ENCODE results near the gene ARHGEF4. TPM values are rescaled to one million over a fixed set of nuclear protein-coding genes. Genes with fewer than 3 reads are reported as not detected.

The ARHGEF4 gene
- polyA plus RNA-seq, 4 donors = 6.1 to 8.0 (median 7.2) TPM

DNA sequence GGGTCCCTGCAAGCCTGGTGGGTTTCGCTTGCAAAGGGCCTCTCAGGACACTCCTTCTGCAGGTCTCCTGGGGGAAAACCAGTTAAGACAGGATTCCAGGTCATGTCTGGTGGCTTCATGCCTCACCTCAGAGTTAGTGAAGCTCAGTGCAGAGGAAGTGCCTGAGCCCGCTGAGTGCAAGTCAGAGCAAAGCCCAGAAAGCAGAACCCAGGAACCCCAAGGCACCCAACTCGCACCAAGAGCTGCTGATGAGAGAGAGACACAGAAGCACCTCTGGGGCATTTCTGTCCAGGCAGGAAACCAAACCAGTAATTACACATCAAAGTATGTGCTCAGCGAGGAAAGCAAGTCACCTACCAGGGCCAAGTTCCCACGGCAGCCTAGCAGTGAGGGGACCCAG, 78.4 kb downstream of the ARHGEF4 start:
- no peak for DNase-seq (ENCODE audit: low read depth in 4 of 4, low spot score in 3 of 4)

DNA sequence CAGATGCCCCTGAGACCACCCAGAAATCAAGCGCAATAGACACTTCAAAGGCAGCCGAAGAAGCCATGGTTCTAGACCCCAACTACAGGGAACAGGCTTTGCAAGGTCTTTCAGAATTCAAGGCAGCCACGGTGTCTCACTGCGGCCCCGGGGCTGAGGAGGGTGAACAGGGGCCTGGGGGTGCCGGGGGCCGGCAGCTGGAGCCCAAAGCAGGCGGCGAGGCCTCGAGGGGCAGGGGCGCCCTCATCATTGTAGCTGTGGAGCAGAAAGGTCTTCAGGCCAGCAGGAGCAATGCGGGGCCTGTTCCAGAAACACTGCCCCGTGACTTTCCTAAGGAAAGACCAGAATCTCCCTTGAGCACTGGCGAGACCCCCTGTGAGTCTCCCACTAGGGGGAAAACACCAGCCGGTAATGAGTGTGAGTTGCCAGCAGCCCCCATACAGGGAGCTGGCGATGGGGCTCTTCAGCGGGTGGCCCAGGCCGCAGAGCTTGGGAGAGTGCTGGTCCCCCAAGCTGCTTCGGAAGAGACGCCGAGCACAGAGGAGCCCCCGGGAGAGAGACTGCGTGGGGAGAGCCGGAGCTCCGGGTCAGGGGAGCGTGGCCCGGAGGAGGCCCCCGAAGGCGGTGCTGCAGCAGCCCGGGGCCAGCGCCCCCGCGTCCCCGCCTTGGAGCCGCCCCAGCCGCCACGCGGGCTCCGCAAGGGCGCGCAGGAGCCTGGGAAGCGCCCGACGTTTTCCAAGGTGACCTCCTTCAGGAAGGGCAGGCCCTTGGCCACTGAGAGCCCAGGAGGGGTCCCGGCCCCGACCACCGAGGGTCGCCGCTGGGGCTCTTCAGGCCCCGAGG, 79.1 kb downstream of the ARHGEF4 start:
- DNase-seq (ENCODE audit: low read depth in 4 of 4, low spot score in 3 of 4) = no peak

DNA sequence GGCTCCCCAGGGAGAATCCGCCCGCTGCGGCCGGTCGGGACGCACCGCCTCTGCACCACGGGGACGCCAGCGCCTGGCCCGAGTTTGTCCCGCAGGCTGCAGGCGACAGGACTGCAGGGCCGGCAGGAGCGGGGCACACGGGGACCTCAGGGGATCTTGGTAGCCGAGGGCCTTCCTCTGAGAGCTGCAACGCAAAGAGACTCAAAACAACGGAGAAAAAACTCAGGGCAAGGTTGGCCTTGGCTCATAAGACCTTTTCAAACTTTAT, 79.7 kb downstream of the ARHGEF4 start:
- DNase-seq (ENCODE audit: low read depth in 4 of 4, low spot score in 3 of 4) = no peak

DNA sequence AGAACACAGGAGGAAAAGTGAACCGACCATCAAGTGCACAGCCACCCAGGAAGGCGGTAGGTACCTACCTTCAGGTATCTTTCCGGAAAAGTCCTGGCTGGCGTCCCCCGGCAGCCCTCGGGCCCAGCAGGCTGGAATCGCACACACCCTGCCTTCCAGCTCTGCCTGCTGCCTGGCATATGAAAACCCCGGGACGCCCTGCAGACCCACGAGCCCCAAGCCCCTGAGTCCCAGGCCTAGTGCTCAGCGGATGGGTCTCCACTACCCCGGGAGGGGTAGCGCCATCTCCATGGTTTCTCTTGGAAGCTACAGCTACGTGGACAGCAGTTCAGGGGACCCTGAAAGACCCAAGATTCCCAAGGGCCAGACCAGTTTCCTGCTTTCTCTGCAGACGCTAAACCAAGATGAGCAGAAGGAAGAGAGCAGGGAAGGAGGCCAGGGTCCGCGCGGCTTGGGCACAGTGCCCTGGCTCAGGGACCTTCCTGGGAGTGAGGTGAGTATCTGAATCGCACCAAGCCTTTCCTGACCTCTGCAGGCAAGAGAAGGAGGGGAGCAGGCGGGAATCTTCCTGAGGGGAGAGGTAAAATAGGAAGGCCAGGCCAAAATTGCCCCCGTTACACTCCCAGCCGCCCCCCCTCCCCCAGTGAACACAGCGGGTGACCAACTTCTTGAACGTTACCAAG, 80.4 kb downstream of the ARHGEF4 start:
- no peak for DNase-seq (ENCODE audit: low read depth in 4 of 4, low spot score in 3 of 4)

DNA sequence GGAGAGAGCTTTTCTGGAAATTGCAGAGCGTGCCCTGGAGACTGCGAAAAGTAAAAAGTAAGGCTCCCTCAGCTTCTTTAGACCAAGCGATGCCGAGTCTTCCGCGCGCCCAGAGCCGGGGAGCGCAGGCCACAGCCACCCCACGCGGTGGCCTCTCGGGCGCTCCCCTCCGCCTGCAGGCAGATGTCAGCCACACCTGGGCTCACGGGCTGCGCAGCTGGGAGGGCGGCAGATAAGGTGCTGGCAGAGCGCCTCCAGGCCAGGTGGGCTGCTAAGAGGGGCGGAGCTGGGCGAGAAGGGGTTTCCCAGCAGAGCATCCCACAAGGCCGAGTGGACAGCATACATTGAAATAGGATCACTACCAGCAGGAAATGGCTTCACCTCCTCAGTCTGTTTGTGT, 81.7 kb downstream of the ARHGEF4 start:
- DNase-seq (ENCODE audit: low read depth in 4 of 4, low spot score in 3 of 4) = no peak

DNA sequence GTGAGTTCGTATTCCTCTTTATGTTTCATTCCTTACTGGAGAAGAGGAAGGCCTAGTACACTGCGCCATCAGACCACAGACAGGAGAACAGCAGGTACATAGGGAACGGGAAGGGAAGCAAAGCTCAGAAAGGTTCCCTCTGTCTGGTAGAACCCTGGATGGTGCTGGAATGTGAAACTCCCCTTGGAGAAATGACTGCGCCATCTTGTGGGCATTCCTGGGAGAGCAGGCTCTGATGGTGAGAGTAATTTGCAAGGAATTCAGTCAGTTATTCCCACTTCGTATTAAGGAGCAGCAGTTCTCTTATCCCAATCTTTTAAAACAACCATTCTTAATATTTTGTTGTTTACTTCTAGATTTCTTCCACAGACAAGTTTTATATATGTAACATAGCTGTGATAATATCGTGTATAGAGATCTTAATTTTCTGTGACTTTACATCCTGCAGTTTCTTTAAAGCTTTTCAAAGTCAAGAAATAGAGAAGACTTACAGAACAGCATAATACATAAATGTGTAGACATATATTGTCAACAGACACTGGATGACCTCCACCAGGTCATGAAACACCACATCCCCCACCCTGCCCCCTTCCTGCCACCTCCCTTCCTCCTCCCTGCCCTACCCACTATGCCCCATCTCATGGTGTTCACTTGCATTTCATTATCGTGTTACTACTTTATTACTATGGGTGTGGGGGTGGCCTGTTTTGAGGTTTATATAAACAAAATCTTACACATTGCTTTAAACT, 83.9 kb downstream of the ARHGEF4 start:
- peak; percentile 55 to 66 (median 61) for DNase-seq (ENCODE audit: low read depth in 4 of 4, low spot score in 3 of 4)

DNA sequence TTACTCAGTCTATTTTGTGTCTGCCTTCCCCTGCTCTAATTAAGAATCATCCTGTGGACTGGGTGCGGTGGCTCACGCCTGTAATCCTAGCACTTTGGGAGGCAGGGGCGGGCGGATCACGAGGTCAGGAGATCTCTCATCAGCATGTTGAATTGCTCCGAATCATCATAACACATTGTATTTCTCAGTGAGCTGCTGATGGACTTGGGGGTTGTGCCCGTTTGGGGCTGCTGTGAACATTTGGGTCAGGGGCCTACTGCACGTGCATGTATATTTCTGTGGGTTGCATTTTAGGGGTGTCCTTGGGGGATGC, 84.4 kb downstream of the ARHGEF4 start:
- DNase-seq (ENCODE audit: low read depth in 4 of 4, low spot score in 3 of 4) = no peak

DNA sequence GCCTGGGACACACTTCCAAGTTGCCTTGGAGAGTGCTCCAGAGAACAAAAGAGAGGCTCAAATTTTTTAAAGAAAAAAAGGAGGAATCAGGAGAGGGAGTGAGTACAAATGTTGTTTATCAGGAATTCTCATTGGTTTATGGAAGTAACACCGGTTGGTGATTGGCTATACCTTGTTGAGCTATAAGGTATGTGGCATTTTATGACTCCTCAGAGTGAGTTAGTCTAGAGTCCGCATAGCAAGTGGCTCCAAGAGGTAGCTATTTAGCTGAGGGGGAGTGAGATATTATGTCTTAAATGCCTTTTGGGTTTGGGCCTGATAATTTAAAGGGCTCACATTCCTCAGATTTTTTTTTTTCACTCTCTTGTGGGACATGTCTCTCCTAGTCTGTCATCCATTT, 85.7 kb downstream of the ARHGEF4 start:
- DNase-seq (ENCODE audit: low read depth in 4 of 4, low spot score in 3 of 4) = no peak

DNA sequence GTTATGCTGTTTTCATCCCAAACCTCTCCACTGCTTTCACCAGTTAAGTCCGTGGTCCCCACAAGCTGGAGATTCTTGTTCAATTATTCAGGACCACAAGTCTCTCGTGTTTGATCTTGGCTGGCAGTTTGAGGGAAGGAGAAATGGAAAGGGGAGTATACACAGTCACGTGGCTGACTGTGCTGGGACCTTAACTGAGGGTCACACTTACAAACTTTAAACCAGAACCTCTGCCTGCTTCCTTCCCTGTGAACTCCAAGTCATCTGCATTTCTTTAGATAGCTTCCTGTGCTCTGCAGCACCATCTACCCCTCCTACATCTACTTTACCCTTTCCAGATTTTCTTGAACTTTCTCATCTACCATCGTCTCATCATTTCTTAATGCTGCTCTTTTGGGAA, 91.7 kb downstream of the ARHGEF4 start:
- no peak for DNase-seq (ENCODE audit: low read depth in 4 of 4, low spot score in 3 of 4)

DNA sequence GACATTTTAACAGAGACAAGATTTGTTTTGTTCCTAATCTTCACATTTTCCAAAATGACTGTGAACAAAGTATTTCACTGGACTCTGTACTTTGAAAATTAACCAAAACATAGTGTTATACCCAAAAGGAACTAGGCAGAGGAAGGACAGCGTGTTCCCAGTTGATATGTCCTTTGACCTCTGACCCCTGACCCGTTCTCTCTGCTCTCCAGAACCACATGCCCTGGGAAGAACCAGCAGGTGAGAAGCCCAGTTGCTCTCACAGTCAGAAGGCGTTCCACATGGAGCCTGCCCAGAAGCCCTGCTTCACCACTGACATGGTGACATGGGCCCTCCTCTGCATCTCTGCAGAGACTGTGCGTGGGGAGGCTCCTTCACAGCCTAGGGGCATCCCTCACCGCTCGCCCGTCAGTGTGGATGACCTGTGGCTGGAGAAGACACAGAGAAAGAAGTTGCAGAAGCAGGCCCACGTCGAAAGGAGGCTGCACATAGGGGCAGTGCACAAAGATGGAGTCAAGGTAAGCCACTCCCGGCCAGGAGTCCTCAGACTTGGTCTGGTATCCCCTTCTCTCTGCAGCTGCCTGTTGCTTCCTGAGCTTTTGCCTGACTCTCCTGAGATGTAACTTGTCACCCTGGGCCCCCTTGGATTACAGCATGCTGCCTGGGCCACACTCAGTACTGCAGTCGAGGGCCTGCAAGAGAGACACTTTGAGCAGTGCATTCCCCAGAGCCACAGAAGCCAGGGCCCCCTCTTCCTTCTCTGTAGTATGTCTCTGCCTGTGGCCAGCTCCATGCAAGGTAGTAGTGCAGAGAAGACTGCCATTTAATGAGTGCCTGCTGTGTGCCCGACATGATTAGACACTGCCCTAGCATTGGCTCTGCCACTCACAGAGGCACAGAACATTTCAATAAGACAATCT, 94.3 kb downstream of the ARHGEF4 start:
- no peak for DNase-seq (ENCODE audit: low read depth in 4 of 4, low spot score in 3 of 4)

DNA sequence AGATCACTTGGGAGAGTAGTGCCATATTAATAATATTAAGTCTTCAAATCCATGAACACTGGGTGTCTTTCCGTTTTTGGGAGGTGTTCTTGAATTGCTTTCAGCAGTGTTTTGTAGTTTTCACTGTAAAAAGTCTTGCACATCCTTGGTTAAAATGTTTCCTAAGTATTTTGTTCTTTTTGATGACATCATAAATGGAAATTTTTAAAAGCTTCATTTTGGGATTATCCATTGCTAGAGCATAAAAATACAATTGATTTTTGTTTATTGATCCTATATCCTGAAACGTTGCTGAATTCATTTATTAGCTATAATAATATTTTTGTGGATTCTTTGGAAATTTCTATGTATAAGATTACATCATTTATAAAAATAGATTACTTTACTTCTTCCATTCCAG, 96.8 kb downstream of the ARHGEF4 start:
- DNase-seq (ENCODE audit: low read depth in 4 of 4, low spot score in 3 of 4) = no peak

DNA sequence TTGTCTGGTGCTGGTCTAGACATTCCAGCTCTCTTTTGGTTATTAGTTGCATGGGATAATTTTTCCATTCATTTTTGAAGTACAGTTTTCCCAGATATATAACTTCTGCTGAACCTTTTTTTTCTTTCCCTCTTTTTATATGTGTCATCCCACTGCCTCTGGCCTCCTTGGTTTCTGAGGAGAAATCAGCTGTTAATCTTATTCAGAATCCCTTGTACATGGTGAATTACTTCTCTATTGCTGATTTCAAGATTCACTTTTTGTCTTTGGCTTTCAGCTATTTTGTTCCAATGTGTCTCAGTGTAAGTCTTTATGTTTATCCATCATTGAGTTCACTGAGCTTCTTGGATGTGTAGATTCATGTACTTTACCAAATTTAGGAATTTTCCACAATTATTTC, 99.7 kb downstream of the ARHGEF4 start:
- DNase-seq (ENCODE audit: low read depth in 4 of 4, low spot score in 3 of 4) = no peak

DNA sequence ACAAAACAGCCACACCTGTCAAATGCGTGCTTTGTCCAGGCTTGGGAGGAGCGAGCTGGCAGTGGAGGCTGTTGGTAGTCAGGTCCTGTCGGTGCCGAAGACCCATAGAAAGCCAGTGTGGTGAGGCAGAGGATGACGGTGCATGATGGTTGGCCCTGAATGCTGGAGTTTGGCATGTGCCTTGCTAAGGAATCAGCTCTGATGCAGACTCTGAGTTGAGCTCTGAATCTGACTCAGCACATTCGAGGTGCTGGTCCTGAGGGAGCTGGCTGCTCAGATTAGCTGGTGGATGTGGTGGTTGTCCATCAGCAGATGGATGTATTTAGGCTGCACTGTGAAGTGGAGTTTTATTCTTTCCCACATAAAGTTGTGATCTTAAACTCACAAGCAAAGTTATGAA, 111.3 kb downstream of the ARHGEF4 start:
- DNase-seq (ENCODE audit: low read depth in 4 of 4, low spot score in 3 of 4) = no peak

DNA sequence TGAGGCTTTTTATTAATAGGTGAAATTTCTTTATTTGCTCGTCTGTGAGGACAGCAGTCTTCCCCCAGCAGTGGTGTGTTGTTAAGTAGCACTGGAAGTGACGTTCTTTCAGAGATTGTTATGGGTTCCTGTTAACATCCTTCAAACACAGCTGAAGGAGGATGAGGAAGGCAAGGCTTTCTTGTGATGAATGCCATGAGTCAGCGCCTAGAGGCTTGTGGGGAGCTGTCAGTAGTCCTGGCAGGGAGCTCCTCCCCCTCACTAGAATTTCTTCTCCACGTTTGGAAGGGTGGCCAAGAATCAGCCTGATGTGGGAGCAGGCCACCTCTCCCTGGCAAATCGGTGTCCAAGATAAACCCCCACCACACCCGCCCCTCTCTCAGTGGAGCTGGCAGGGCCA, 113.2 kb downstream of the ARHGEF4 start:
- DNase-seq (ENCODE audit: low read depth in 4 of 4, low spot score in 3 of 4) = no peak

DNA sequence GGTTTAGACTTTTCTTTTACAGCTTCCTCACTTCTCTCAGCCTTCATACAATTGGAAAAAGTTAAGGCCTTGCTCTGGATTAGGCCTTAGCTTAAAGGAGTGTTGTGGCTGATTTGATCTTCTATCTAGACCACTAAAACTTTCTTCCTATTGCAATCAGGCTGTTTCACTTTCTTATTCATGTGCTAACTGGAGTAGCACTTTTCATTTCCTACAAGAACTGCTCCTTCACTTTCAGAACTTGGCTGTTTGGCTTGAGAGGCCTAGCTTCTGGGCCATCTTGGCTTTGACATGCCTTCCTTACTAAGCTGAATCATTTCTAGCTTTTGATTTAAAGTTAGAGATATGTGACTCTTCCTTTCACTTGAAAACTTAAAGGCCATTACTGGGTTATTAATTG, 114.3 kb downstream of the ARHGEF4 start:
- no peak for DNase-seq (ENCODE audit: low read depth in 4 of 4, low spot score in 3 of 4)

DNA sequence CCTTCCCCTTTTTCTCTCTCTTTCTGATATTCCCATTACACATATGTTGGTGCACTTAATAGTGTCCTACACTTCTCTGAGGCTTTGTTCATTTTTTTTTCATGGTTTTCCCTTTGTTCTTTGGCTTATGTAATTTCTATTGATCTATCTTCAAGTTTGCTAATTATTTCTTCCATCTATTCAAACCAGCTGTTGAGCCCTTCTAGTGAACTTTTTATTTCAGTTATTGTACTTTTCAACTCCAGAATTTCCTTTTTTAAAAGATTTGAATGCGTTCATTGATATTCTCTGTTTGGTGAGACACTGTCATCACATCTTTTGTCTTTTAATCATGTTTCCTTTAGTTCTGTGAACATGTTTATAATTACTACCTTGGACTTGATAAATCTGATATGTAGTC, 118.2 kb downstream of the ARHGEF4 start:
- DNase-seq (ENCODE audit: low read depth in 4 of 4, low spot score in 3 of 4) = no peak

DNA sequence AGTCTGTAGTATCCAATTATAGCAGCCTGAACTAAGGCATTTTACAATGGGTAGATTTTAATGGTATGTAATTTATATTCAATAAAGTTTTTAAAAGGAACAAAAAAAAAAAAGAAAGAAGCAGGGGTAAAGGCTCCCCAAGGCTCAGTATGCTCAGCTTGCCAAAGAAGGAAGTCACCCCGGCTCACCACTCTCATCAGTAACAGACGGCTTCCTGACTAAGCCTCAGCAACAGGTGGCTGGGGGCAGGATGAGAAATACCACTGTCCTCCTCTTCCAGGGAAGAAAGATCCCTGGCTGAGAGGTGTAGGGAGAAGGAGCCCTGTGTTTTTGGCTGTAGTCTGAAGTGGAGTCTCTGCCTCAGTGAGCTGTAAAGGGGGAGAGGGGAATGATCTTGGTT, 121.2 kb downstream of the ARHGEF4 start:
- DNase-seq (ENCODE audit: low read depth in 4 of 4, low spot score in 3 of 4) = no peak

DNA sequence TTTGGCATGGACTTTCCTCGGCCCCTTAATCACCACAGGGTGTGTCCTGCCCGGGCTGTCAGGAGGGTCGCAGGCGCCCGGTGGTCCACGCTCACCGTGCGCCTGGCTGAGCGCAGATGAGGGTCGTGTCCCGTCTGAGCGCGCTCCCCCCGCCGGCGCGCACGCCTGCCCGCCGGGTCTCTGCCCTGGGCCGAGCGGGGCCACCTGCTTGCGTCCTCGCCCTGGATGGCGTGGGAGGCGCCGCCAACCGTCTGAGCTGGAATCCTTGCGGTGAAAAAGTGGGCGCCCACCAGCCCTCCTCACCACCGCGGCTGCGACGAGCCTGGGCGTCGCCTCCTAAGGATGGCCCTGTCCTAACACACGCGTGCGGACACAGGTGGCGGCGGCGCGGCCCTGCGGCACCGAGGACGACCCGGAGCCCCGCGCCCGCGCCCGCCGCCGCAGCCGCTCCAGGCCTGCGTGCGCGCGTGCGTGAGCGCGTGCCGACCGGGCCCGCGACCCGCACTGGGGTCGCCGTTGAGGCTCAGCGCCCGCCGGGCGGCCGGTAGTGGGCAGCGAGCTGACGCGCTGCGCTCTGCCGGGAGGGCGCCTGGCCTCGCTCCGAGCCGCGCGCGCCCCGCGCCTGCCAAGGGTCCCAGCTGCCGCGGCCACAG, 126.6 kb downstream of the ARHGEF4 start:
- DNase-seq (ENCODE audit: low read depth in 4 of 4, low spot score in 3 of 4) = no peak

DNA sequence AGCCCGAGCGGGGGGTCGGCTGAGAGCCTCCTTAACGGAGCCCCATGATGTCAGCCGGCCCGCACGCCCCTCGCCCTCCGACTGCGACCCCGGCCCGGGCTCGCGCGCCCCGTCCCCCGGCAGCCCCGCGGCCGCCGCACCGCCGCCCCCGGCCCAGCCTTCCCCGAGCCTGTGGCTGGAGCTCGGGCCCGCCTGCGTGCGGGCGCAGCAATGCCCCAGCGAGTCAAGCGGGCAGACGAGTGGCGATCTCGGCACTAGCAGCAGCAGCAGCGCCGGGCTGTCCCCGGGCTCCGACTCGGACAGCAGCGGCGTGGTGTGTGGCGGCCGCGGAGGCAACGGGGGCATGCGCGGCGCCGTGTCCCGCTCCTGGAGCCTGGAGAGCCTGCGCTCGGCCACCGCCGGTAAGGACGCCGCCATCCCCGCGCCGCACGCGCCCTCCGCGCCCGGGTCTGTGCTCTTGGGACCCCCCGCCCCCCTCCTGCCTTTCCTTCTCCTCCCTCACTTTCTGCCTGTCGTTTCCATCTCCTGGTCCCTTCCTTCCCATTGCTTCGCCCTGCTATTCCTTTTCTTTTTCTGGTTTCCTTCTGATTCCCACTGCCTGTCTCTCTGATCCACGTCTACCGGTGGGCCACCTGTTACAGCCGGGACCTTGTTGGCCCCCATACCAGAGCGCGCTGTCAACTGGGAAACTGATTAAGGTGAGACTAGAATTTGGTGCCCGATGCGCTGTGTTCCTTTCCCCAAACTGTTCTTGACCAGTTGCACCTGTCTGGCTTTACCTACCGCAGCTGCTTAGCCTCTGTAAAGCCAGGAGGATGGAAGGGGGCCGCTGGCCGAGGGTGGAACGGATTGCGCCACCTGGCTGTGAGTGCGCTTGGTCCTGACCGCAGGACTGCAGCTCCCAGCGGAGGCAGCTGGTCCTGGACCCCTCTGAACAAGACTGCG, 127.4 kb downstream of the ARHGEF4 start:
- DNase-seq (ENCODE audit: low read depth in 4 of 4, low spot score in 3 of 4) = peak in 2 of 4 donors; percentile 15 to 33

Measured in right renal pelvis (tissue), 4 donors.